SK-N-MC (cell line): ENCODE measurements around the gene WDR4.
"Not testable (repeated sequence)": the region's sequence is repeated elsewhere in the genome, so short reads cannot be mapped to it uniquely, and the experiment has no call there.

Experiments
- DNase-seq: peaks from one replicate; pipeline ENCODE4 v3.0.0-alpha.2; 2011; ENCODE audit warnings: low read depth, low spot score
- H3K27ac ChIP-seq: fragments of 200-600 bp; sonication (generic); 2 replicates; pipeline ENCODE4 v1.5.1; 2016; ENCODE audit warnings: mixed run types
- H3K36me3 ChIP-seq: fragments of 200-600 bp; sonication (generic); 2 replicates; pipeline ENCODE4 v1.6.1; 2017; ENCODE audit warnings: antibody characterized with exemption, low read length, mixed read lengths; ENCODE audit not compliant: insufficient read depth
- H3K4me3 ChIP-seq: fragments of 200-600 bp; sonication (generic); 2 replicates; pipeline ENCODE4 v1.5.1; 2016
- H3K9ac ChIP-seq: fragments of 200-600 bp; sonication (generic); 2 replicates; pipeline ENCODE4 v1.8.0; 2017; ENCODE audit warnings: mixed run types, mixed read lengths; ENCODE audit not compliant: insufficient read length
- H3K9me3 ChIP-seq: fragments of 200-600 bp; sonication (generic); 2 replicates; pipeline ENCODE4 v1.6.1; 2017; ENCODE audit warnings: low read depth, mild to moderate bottlenecking, antibody characterized with exemption, low read length, moderate library complexity, mixed read lengths
- EZH2 ChIP-seq: fragments of 200-600 bp; sonication (generic); IDR thresholded peaks from one replicate; pipeline ENCODE4 v1.6.1; 2017; ENCODE audit warnings: antibody characterized with exemption
- FOXP2 ChIP-seq: optimal IDR thresholded peaks from 2 replicates; pipeline ENCODE3; 2011; ENCODE audit warnings: mild to moderate bottlenecking, moderate library complexity; ENCODE audit not compliant: insufficient read depth; ENCODE audit errors: extremely low read length, control extremely low read depth
- POLR2AphosphoS5 ChIP-seq: IDR thresholded peaks from 2 replicates; pipeline ENCODE4 v1.6.1; 2012; ENCODE audit warnings: mild to moderate bottlenecking, low read depth, low read length, borderline replicate concordance

The WDR4 gene

DNA sequence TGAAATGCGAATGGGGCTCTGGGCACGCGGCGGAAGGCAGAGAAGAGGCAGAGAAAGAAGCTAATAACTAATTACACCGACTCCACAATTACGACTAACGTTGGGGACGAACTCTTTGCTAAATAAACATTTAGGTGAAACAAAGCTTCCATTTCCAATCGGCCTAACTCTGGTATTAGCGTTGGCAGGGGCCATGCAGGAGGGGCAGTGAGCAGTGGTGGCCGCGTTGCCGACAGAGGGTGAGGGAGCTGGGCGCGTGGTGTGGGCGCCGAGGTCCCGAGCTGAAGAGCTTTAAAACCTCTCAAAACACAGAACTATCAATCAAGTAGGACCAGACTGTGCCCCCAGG is 13.2 kb upstream of the WDR4 start:
- no peak for DNase-seq
- TF ChIP-seq EZH2 (no peak), FOXP2 (no peak), POLR2AphosphoS5 (no peak)
- peaks cover 7% of the 10 kb centered on the region; the same call in 1 of the 2 replicates for H3K36me3 ChIP-seq
- peak overlapping the region; percentile 90 for H3K9ac ChIP-seq
- peak overlapping the region; percentile 83 for H3K4me3 ChIP-seq
- H3K9me3 ChIP-seq: no peaks in the 10 kb centered on the region
- H3K27ac ChIP-seq: peak overlapping the region; percentile 80

GRCh38 chr21:42887326-42887725 is 8.0 kb upstream of the WDR4 start:
- H3K4me3 ChIP-seq: no peak overlapping the region
- H3K9me3 ChIP-seq: no peaks in the 10 kb centered on the region
- no peak for TF ChIP-seq FOXP2
- TF ChIP-seq EZH2: no peak
- TF ChIP-seq POLR2AphosphoS5: no peak
- no peaks in the 10 kb centered on the region for H3K36me3 ChIP-seq
- peak; percentile 35 for DNase-seq
- no peak overlapping the region for H3K9ac ChIP-seq
- H3K27ac ChIP-seq: no peak overlapping the region; the same call in 1 of the 2 replicates

- H3K27ac ChIP-seq: no peak overlapping the region
- no peak for DNase-seq
- H3K36me3 ChIP-seq: no peaks in the 10 kb centered on the region
- H3K9ac ChIP-seq: no peak overlapping the region
- TF ChIP-seq FOXP2 (no peak), EZH2 (no peak), POLR2AphosphoS5 (no peak)
- H3K9me3 ChIP-seq: no peaks in the 10 kb centered on the region
- H3K4me3 ChIP-seq: no peak overlapping the region
These were observed 4.6 kb upstream of the WDR4 start for GRCh38 chr21:42883921-42884320.

DNA sequence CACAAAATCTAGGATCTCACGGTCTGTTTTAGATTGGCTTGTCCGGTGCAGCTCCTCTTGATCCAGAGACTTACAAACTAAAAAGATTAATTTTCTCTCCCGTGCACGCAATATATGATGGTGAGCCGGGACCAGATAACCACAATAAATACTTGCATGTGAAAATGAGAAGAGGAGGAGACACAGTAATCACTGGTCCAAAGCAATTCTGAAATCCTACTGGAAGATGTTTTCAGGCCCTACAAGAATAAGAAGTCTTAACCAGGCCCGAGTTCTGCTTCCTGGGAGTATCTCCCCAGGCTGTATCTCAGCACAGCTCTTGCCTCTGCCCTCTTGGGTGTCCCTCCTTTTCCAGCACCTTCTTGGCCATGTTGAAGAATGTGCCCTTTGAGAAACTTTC is 1.0 kb upstream of the WDR4 start:
- Histone ChIP-seq H3K9ac (no peak overlapping the region), H3K4me3 (peak overlapping the region; percentile 77), H3K9me3 (no peaks in the 10 kb centered on the region), H3K27ac (no peak overlapping the region), H3K36me3 (peaks cover 16% of the 10 kb centered on the region)
- TF ChIP-seq FOXP2 (no peak), POLR2AphosphoS5 (no peak), EZH2 (no peak)
- no peak for DNase-seq

- H3K9me3 ChIP-seq: no peaks in the 10 kb centered on the region
- DNase-seq: no peak
- peak overlapping the region; percentile 69; the same call in 1 of the 2 replicates for H3K27ac ChIP-seq
- peak overlapping the region; percentile 77 for H3K4me3 ChIP-seq
- TF ChIP-seq EZH2 (no peak), POLR2AphosphoS5 (no peak)
- peak overlapping the region; percentile 78 for H3K9ac ChIP-seq
- peaks cover 20% of the 10 kb centered on the region for H3K36me3 ChIP-seq
These were observed 704 bp downstream of the WDR4 start for GRCh38 chr21:42878678-42878992.

DNA sequence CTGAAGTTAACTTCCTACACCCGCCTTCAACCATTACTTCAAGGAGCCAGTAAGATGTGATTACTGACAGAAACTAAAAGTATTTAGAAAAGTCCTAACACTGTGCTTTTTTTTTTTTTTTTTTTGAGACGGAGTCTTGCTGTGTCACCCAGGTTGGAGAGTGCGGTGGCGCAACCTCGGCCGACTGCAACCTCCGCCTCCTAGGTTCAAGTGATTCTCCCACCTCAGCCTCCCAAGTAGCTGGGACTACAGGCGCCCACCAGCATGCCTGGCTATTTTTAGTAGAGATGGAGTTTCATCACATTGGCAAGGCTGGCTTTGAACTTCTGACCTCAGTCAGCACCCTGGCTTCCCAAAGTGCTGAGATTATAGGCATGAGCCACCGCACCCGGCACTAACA is 3.5 kb downstream of the WDR4 start:
- not testable (repeated sequence) for H3K27ac ChIP-seq, H3K9me3 ChIP-seq, H3K9ac ChIP-seq, DNase-seq, H3K4me3 ChIP-seq
- peaks cover 48% of the 10 kb centered on the region for H3K36me3 ChIP-seq

- no peak overlapping the region for H3K27ac ChIP-seq
- TF ChIP-seq EZH2 (no peak), POLR2AphosphoS5 (no peak), FOXP2 (no peak)
- no peak for DNase-seq
- H3K9me3 ChIP-seq: no peaks in the 10 kb centered on the region
- H3K9ac ChIP-seq: no peak overlapping the region
- H3K4me3 ChIP-seq: no peak overlapping the region
- peaks cover 73% of the 10 kb centered on the region for H3K36me3 ChIP-seq
These were observed 6.2 kb downstream of the WDR4 start for GRCh38 chr21:42873096-42873495.

- H3K4me3 ChIP-seq: no peak overlapping the region
- peaks cover 80% of the 10 kb centered on the region for H3K36me3 ChIP-seq
- no peak for DNase-seq
- TF ChIP-seq EZH2 (no peak), POLR2AphosphoS5 (no peak), FOXP2 (no peak)
- no peak overlapping the region for H3K27ac ChIP-seq
- H3K9me3 ChIP-seq: no peaks in the 10 kb centered on the region
- H3K9ac ChIP-seq: no peak overlapping the region
These were observed 11.1 kb downstream of the WDR4 start for GRCh38 chr21:42868196-42868595.

DNA sequence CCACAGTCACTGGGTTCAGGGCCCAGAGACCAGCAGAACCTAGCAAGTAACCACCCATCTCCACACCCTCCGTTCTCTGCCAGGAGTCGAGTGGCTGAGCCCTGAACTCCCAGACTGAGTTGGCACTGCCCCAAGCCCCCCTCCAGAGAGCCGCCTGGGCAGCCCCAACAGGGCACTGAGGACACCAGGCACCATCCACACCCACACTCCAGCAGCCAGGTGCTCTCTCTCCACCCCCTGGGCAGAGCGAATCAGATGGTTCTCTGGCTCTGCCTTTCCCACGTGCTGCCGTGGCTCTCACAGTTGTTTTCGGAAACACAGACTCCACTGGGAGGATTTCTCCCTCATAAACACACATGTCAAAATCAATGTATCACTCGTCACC is 13.6 kb downstream of the WDR4 start:
- TF ChIP-seq FOXP2 (no peak), POLR2AphosphoS5 (no peak), EZH2 (no peak)
- Histone ChIP-seq H3K9me3 (no peaks in the 10 kb centered on the region), H3K4me3 (no peak overlapping the region), H3K36me3 (peaks cover 78% of the 10 kb centered on the region), H3K27ac (no peak overlapping the region), H3K9ac (no peak overlapping the region)
- no peak for DNase-seq
